Colonic mucosa (tissue), 4 donors: Measurements from ENCODE around the gene GFRA1. TPM values are rescaled to one million over a fixed set of nuclear protein-coding genes. Genes with fewer than 3 reads are reported as not detected.

ENCODE experiments used
- DNase-seq: peaks from one replicate; pipeline ENCODE4 v3.0.0-alpha.2; 2020
- H3K27ac ChIP-seq: fragments of 200-600 bp; one replicate; pipeline ENCODE4 v1.8.0; 2021
- H3K27me3 ChIP-seq: fragments of 200-600 bp; one replicate; pipeline ENCODE4 v1.8.0; 2021
- H3K36me3 ChIP-seq: fragments of 200-600 bp; one replicate; pipeline ENCODE4 v1.8.0; 2021
- H3K4me1 ChIP-seq: fragments of 200-600 bp; one replicate; pipeline ENCODE4 v1.8.0; 2021; ENCODE audit warnings: mild to moderate bottlenecking
- H3K4me3 ChIP-seq: fragments of 200-600 bp; one replicate; pipeline ENCODE4 v1.8.0; 2021
- H3K9ac ChIP-seq, 2 donors: one replicate each; pipeline ENCODE4 v1.7.0; 2013; ENCODE audit warnings: control low read depth in 2 of 2, low read depth in 2 of 2, low read length in 2 of 2
- H3K9me3 ChIP-seq: fragments of 200-600 bp; one replicate; pipeline ENCODE4 v1.8.0; 2021
- intact Hi-C: fragments of 100-400 bp; cut with DNase I; formaldehyde crosslinking; loops from one replicate; pipeline ENCODE4 v1.14.1; 2022
- total RNA-seq, 2 donors: library from RNA; stranded (reverse); fragmentation: NEBNext Ultra II Directional in 1 of 2; extraction: Animal tissue kit (Norgen Biotek cat#: 25700) in 1 of 2; gene quantifications; one replicate each; pipeline ENCODE4 v1.2.1, GENCODE V29; 2021
- TF ChIP-seq, protein P1 (sequence below): fragments of 200-600 bp; IDR thresholded peaks from one replicate; pipeline ENCODE4 v1.8.0; 2022; ENCODE audit warnings: antibody characterized with exemption, mild to moderate bottlenecking
- donor health status: healthy.
- donor health status: DM: no; HTN: no; CAD: no.
- donor health status: DM: no; HTN: no; CAD: no.

GFRA1 gene
- total RNA-seq, 2 donors from 2014 or later: 1.0 to 4.9 TPM

GRCh38 chr10:116151076-116151475, 121.9 kb downstream of the GFRA1 start:
- TF ChIP-seq, protein P1, sequence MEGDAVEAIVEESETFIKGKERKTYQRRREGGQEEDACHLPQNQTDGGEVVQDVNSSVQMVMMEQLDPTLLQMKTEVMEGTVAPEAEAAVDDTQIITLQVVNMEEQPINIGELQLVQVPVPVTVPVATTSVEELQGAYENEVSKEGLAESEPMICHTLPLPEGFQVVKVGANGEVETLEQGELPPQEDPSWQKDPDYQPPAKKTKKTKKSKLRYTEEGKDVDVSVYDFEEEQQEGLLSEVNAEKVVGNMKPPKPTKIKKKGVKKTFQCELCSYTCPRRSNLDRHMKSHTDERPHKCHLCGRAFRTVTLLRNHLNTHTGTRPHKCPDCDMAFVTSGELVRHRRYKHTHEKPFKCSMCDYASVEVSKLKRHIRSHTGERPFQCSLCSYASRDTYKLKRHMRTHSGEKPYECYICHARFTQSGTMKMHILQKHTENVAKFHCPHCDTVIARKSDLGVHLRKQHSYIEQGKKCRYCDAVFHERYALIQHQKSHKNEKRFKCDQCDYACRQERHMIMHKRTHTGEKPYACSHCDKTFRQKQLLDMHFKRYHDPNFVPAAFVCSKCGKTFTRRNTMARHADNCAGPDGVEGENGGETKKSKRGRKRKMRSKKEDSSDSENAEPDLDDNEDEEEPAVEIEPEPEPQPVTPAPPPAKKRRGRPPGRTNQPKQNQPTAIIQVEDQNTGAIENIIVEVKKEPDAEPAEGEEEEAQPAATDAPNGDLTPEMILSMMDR: no peak
- Histone ChIP-seq H3K9me3 (no peaks in the 10 kb centered on the region), H3K27ac (no peak overlapping the region), H3K4me3 (no peak overlapping the region), H3K9ac (no peak overlapping the region), H3K4me1 (no peaks in the 10 kb centered on the region), H3K27me3 (no peaks in the 10 kb centered on the region), H3K36me3 (no peaks in the 10 kb centered on the region)
- DNase-seq: no peak
- intact Hi-C loops: no loop called here

DNA sequence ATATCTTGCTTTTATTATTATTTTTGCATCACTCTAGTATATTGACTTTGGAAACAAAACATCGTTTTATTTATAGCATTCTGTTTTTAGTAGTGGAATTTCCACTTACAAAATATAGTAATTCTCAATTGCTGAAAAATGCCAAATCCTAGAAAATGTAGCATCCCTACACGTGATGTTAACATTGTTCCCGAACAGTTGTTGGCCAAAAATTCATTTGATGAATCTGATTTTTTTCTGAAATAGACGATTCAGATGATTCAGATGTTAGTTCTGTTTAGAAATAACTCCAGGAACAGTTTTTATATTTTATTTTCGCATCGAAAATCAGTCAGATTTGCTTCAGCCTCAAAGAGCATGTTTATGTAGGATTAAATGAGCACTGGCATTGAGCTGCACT, 122.4 kb downstream of the GFRA1 start:
- Histone ChIP-seq H3K4me1 (no peaks in the 10 kb centered on the region), H3K27ac (no peak overlapping the region), H3K9ac (no peak overlapping the region), H3K36me3 (no peaks in the 10 kb centered on the region), H3K9me3 (no peaks in the 10 kb centered on the region), H3K4me3 (no peak overlapping the region), H3K27me3 (no peaks in the 10 kb centered on the region)
- TF ChIP-seq, protein P1: no peak
- intact Hi-C loops: no loop called here
- no peak for DNase-seq

DNA sequence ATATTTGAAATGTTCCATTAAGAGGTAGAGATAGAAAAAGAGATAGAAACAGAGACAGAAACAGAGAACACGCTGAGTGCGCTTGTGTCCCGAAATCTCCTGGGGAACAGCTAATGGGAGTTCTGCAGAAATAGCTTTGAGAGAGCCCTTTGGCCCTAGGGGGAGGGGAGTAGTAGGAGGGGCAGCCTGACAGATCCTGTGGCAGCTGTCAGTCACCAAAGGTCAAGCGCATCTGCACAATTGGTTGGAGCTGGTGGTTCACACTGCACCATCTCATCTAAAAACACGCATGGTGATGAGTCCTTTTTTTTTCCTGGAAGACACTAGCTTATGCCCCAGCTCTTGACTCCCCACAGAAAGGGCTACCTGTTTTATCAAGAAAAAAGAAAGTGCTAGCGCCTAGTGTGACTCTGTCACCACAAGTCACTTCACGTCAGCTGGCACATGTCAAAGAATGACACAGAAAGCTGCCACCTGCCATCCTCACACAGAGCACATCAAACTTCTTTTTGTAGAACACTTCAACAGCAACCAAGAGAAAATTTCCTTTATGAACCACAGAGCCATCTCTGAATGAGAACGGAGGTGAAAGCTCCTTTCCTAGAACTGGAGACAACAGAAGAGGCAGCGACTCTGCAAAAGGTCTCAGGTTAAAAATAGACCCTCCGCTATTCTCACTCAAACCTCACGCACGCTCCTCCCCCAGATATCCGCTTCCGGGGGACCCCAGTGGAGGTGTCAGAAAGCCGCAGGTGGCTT, 125.7 kb downstream of the GFRA1 start:
- Histone ChIP-seq H3K36me3 (no peaks in the 10 kb centered on the region), H3K27me3 (no peaks in the 10 kb centered on the region), H3K9me3 (no peaks in the 10 kb centered on the region), H3K4me3 (no peak overlapping the region), H3K9ac (no peak overlapping the region), H3K27ac (no peak overlapping the region), H3K4me1 (no peaks in the 10 kb centered on the region)
- TF ChIP-seq, protein P1: no peak
- intact Hi-C loops: no loop called here
- no peak for DNase-seq

- H3K36me3 ChIP-seq: no peaks in the 10 kb centered on the region
- TF ChIP-seq, protein P1: no peak
- H3K9ac ChIP-seq: no peak overlapping the region
- H3K4me1 ChIP-seq: no peaks in the 10 kb centered on the region
- H3K27me3 ChIP-seq: no peaks in the 10 kb centered on the region
- no peak for DNase-seq
- H3K9me3 ChIP-seq: no peaks in the 10 kb centered on the region
- intact Hi-C loops: no loop called here
- no peak overlapping the region for H3K4me3 ChIP-seq
- no peak overlapping the region for H3K27ac ChIP-seq
Measured at GRCh38 chr10:116146372-116147140, 126.5 kb downstream of the GFRA1 start.

- Histone ChIP-seq H3K27me3 (no peaks in the 10 kb centered on the region), H3K9ac (no peak overlapping the region), H3K4me3 (no peak overlapping the region), H3K27ac (no peak overlapping the region), H3K36me3 (no peaks in the 10 kb centered on the region), H3K9me3 (no peaks in the 10 kb centered on the region), H3K4me1 (no peaks in the 10 kb centered on the region)
- intact Hi-C loops: no loop called here
- TF ChIP-seq, protein P1: no peak
- DNase-seq: no peak
Measured at GRCh38 chr10:116143673-116144222, 129.3 kb downstream of the GFRA1 start.
